ENCODE data around the gene BANF1.

- TF ChIP-seq ARNT (IDR thresholded peaks at IDR 0.05) = no peak
- no peak for TF ChIP-seq GABPB2 (CRISPR knock-in tag; conservative IDR thresholded peaks at IDR 0.05)
- no peak for TF ChIP-seq MED1 (CRISPR knock-in tag; IDR thresholded peaks at IDR 0.05; ENCODE audit: borderline replicate concordance)
- no peak for TF ChIP-seq CTCF (IDR thresholded peaks at IDR 0.05 in 2 of 3, conservative IDR thresholded peaks at IDR 0.05 in 1 of 3; ENCODE audit: insufficient read depth in 2 of 3, low read depth in 1 of 3, low read length in 3 of 3)
- TF ChIP-seq POLR2A (conservative IDR thresholded peaks at IDR 0.05) = no peak
- TF ChIP-seq TCF7L2 (IDR thresholded peaks at IDR 0.05; ENCODE audit: low read depth, low read length) = no peak
- TF ChIP-seq SMAD3 (CRISPR knock-in tag; conservative IDR thresholded peaks at IDR 0.05) = no peak
Observed at GRCh38 chr11:65973439-65974110, 28.7 kb upstream of the BANF1 start.
